Stomach (tissue), 9 donors: ENCODE data around the gene RGS8. TPM values are rescaled to one million over a fixed set of nuclear protein-coding genes. Genes with fewer than 3 reads are reported as not detected.

Experiments used
- DNase-seq, 2 donors: peaks; one replicate each; pipeline versions ENCODE4 v3.0.0 to v3.0.0-alpha.2; 2013 to 2019
- H3K27ac ChIP-seq, 5 donors: fragments of 200-600 bp in 4 of 5; sonication (generic) in 4 of 5; one replicate each; pipeline ENCODE4 v1.5.1; 2013 to 2019; ENCODE audit warnings: mild to moderate bottlenecking in 1 of 5, moderate library complexity in 1 of 5
- H3K27me3 ChIP-seq, 3 donors: fragments of 200-600 bp; sonication (generic); one replicate each; pipeline ENCODE4 v1.5.1; 2017 to 2019; ENCODE audit warnings: mixed run types in 1 of 3
- H3K36me3 ChIP-seq, 4 donors: fragments of 200-600 bp; sonication (generic); 1 replicate in 3 of 4; 2 replicates in 1 of 4; pipeline ENCODE4 v1.5.1; 2016 to 2019
- H3K4me1 ChIP-seq, 4 donors: fragments of 200-600 bp; sonication (generic); one replicate each; pipeline ENCODE4 v1.5.1; 2016 to 2019
- H3K4me3 ChIP-seq, 4 donors: fragments of 200-600 bp; sonication (generic) in 3 of 4; one replicate each; pipeline ENCODE4 v1.5.1; 2016 to 2019; ENCODE audit warnings: mild to moderate bottlenecking in 1 of 4
- H3K9me3 ChIP-seq, 4 donors: fragments of 200-600 bp; sonication (generic); one replicate each; pipeline ENCODE4 v1.5.1; 2016 to 2019
- EP300 ChIP-seq: sonication (generic); formaldehyde crosslinking; IDR thresholded peaks from one replicate; pipeline ENCODE4 v1.6.1; 2017; ENCODE audit warnings: antibody characterized with exemption
- POLR2A ChIP-seq, 4 donors: fragments of 450-650 bp; IDR thresholded peaks; one replicate each; pipeline ENCODE4 v1.6.1; 2016; ENCODE audit warnings: antibody characterized with exemption in 4 of 4, control low read depth in 2 of 4, mild to moderate bottlenecking in 1 of 4, moderate library complexity in 1 of 4
- POLR2AphosphoS5 ChIP-seq, 3 donors: sonication (generic); formaldehyde crosslinking; IDR thresholded peaks; one replicate each; pipeline ENCODE4 v1.6.1; 2016; ENCODE audit warnings: antibody characterized with exemption in 3 of 3
- WGBS, 5 donors: extraction: QIAGEN DNeasy Blood & Tissue Kit in 3 of 5; methylation state at CpG; one replicate each; pipeline versions ENCODE4 v1.1.5 to v1.1.7; 2013 to 2018; 5-methylcytosine and 5-hydroxymethylcytosine counted together
- intact Hi-C: fragments of 100-400 bp; cut with DNase I; formaldehyde crosslinking; loops from one replicate; pipeline ENCODE4 v1.15.1; 2023; ENCODE audit warnings: low total_unique reads
- polyA plus RNA-seq, 3 donors: library from polyadenylated mRNA; stranded (reverse); fragments of 200-250 nt; gene quantifications; one replicate each; pipeline ENCODE4 v1.2.3, GENCODE V29; 2013
- total RNA-seq, 5 donors: library from RNA; depleted of rRNA; stranded (reverse); fragments of >200 nt; gene quantifications; one replicate each; pipeline versions ENCODE4 v1.1.0 to v1.2.3, GENCODE V29; 2014 to 2016
- TF ChIP-seq, protein P1 (sequence below), 7 experiments: fragments of 450-650 bp in 4 of 7; fragments of 200-600 bp in 3 of 7; sonication (generic) in 3 of 7; IDR thresholded peaks; one replicate each; pipeline ENCODE4 v1.5.1; 2016 to 2019; ENCODE audit warnings: antibody characterized with exemption in 7 of 7, control low read depth in 2 of 7, mild to moderate bottlenecking in 1 of 7
- donor health status: healthy with polysubstance abuse.
- donor health status: Bipolar disorder and iron deficiency.
- donor health status: healthy.

The RGS8 gene
- total and polyA plus RNA-seq, 8 donors = not detected

DNA sequence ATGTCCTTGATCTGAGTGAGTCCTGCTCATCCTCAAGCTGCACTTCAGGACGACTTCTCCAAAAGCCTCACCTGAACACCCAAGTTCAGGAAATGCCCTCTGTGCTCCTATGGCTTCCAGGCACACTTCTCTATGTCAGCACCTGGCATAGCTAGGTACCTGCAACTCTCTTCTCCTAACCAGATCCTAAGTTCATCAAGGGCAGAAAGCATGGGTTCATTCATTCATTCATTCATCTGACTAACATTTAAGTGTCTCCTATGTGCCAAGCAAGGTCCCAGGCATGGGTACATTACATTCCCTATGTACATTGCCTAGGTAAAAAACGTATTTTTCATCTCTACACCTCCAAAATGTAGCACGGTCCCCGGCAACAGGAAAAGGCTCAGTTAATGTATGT, 4.0 kb downstream of the RGS8 start:
- WGBS, 5 donors = 85 to 90% (median 90%) methylated on average over 4 of the region's 4 CpGs
- no peak for DNase-seq
- no peak overlapping the region for H3K4me3 ChIP-seq
- intact Hi-C loops = no loop called here
- peaks cover 0 to 2% (median under 1%) of the 10 kb centered on the region in 4 donors for H3K4me1 ChIP-seq
- H3K9me3 ChIP-seq = no peaks in the 10 kb centered on the region
- TF ChIP-seq POLR2AphosphoS5 (IDR thresholded peaks at IDR 0.05) = no peak
- TF ChIP-seq, protein P1, sequence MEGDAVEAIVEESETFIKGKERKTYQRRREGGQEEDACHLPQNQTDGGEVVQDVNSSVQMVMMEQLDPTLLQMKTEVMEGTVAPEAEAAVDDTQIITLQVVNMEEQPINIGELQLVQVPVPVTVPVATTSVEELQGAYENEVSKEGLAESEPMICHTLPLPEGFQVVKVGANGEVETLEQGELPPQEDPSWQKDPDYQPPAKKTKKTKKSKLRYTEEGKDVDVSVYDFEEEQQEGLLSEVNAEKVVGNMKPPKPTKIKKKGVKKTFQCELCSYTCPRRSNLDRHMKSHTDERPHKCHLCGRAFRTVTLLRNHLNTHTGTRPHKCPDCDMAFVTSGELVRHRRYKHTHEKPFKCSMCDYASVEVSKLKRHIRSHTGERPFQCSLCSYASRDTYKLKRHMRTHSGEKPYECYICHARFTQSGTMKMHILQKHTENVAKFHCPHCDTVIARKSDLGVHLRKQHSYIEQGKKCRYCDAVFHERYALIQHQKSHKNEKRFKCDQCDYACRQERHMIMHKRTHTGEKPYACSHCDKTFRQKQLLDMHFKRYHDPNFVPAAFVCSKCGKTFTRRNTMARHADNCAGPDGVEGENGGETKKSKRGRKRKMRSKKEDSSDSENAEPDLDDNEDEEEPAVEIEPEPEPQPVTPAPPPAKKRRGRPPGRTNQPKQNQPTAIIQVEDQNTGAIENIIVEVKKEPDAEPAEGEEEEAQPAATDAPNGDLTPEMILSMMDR (IDR thresholded peaks at IDR 0.05) = no peak
- TF ChIP-seq EP300 = no peak
- no peak for TF ChIP-seq POLR2A (IDR thresholded peaks at IDR 0.05)
- peaks cover 0 to 15% (median 0%) of the 10 kb centered on the region in 3 donors for H3K27me3 ChIP-seq
- no peak overlapping the region for H3K27ac ChIP-seq
- no peaks in the 10 kb centered on the region for H3K36me3 ChIP-seq

DNA sequence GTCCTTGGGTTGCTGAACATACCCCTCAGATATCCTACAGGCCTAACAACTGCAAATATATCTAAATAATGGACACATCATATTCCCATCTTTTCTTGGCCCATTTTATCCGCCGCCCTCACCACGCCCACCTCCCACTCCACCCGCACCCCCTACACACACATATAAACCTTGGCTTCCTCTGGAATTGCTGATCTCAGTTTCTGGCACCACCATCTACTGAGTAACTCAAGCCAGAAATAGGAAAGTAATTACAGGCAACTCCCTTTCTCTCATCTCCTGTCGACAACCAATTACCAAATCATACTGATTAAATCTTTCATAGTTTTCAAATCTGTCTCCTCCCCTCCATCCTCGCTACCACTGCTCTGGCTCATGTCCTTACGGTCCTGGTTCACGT, 4.7 kb downstream of the RGS8 start:
- WGBS, 5 donors = 77 to 88% (median 80%) methylated on average over 8 of the region's 8 CpGs
- H3K27ac ChIP-seq = no peak overlapping the region
- peaks cover 0 to 14% (median 0%) of the 10 kb centered on the region in 3 donors for H3K27me3 ChIP-seq
- no peak overlapping the region for H3K4me3 ChIP-seq
- H3K9me3 ChIP-seq = no peaks in the 10 kb centered on the region
- TF ChIP-seq EP300 = no peak
- no peak for TF ChIP-seq POLR2AphosphoS5 (IDR thresholded peaks at IDR 0.05)
- TF ChIP-seq POLR2A (IDR thresholded peaks at IDR 0.05) = no peak
- TF ChIP-seq, protein P1 (IDR thresholded peaks at IDR 0.05) = no peak
- peak in 1 of 2 donors; percentile 55 for DNase-seq
- H3K4me1 ChIP-seq = peaks cover 0 to 9% (median 4%) of the 10 kb centered on the region in 4 donors
- intact Hi-C loops = no loop called here
- no peaks in the 10 kb centered on the region for H3K36me3 ChIP-seq

DNA sequence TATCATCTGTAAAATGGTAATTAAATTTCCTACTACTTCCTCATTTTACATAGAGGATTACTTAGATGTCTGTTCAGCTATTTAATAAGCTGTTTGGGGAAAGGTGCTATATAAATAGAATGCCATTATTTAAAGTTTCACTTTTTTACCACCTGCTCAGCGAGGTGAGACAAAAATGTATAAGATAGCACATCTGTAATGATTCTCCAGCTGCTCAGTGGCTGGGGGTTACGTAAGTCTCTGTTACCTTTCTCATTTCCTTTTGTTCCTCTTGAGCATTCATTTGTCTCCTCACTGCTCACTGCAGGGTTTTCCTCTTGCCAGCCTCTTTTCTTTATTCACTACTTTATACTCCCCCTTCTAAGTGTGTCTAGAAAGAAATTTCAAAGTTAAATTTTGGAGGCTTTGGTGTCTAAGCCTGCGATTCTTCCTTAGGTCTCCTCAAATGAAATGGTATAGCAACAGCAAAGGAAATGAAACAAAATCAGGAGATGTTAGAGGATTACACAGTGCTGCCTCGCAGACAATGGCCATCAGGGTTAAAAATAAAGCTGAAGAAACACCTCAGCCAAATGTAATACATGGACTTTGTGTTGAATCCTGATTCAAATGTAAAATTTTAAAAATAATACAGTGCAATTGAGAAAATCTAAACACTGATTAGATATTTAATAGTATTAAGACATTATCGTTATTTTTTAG, 6.8 kb downstream of the RGS8 start:
- Histone ChIP-seq H3K9me3 (no peaks in the 10 kb centered on the region), H3K27ac (no peak overlapping the region), H3K27me3 (peaks cover 0 to 3% (median 0%) of the 10 kb centered on the region in 3 donors), H3K4me3 (no peak overlapping the region), H3K36me3 (no peaks in the 10 kb centered on the region), H3K4me1 (peaks cover 0 to 22% (median 9%) of the 10 kb centered on the region in 4 donors)
- DNase-seq = no peak
- WGBS, 5 donors = 74 to 82% (median 78%) methylated on average over 5 of the region's 5 CpGs
- intact Hi-C loops = no loop called here
- no peak for TF ChIP-seq POLR2A (IDR thresholded peaks at IDR 0.05)
- TF ChIP-seq EP300 = no peak
- TF ChIP-seq, protein P1 (IDR thresholded peaks at IDR 0.05) = no peak
- no peak for TF ChIP-seq POLR2AphosphoS5 (IDR thresholded peaks at IDR 0.05)

DNA sequence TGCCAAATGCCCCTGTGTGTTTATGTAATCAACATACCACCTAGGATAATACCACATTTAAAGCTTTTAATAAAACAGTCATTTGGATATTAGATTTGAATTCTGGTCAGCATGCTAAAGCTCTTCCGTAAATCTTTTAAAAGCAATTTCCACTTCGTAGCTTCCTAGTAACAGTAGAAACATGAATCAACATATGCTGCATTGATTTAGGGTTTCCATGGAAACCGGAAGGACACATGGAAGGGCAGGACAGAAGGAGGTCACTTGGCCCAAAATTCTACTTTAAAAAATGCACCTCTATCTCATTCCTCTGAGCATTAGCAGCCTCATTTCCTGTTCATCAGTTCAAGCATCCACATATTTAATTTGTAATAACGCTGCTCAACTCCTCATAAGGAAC, 8.1 kb downstream of the RGS8 start:
- no peaks in the 10 kb centered on the region for H3K9me3 ChIP-seq
- peak in 1 of 2 donors; percentile 52 for DNase-seq
- H3K27ac ChIP-seq = no peak overlapping the region
- H3K4me3 ChIP-seq = no peak overlapping the region
- peaks cover 0 to 22% (median 9%) of the 10 kb centered on the region in 4 donors for H3K4me1 ChIP-seq
- intact Hi-C loops = no loop called here
- H3K27me3 ChIP-seq = peaks cover 0 to 5% (median 5%) of the 10 kb centered on the region in 3 donors
- WGBS, 5 donors = 62 to 83% (median 75%) methylated on average over 4 of the region's 4 CpGs
- TF ChIP-seq, protein P1 (IDR thresholded peaks at IDR 0.05) = no peak
- TF ChIP-seq EP300 (no peak), POLR2AphosphoS5 (IDR thresholded peaks at IDR 0.05) (no peak), POLR2A (IDR thresholded peaks at IDR 0.05) (no peak)
- H3K36me3 ChIP-seq = no peaks in the 10 kb centered on the region
